ENCODE results near the gene COL5A1.

Gene COL5A1

DNA sequence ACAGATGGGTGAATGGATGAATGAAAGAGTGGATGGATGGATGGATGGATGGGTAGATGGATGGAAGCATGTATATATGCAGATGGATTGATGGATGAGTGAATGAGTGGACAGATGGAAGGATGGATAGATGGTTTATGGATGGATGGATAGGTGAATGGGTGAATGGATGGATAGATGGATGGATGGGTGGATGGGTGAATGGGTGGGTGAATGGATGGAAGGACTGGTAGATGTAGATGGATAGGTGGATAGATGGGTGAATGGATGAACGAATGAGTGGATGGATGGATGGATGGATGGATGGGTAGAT is 85.1 kb downstream of the COL5A1 start:
- TF ChIP-seq, protein P1, sequence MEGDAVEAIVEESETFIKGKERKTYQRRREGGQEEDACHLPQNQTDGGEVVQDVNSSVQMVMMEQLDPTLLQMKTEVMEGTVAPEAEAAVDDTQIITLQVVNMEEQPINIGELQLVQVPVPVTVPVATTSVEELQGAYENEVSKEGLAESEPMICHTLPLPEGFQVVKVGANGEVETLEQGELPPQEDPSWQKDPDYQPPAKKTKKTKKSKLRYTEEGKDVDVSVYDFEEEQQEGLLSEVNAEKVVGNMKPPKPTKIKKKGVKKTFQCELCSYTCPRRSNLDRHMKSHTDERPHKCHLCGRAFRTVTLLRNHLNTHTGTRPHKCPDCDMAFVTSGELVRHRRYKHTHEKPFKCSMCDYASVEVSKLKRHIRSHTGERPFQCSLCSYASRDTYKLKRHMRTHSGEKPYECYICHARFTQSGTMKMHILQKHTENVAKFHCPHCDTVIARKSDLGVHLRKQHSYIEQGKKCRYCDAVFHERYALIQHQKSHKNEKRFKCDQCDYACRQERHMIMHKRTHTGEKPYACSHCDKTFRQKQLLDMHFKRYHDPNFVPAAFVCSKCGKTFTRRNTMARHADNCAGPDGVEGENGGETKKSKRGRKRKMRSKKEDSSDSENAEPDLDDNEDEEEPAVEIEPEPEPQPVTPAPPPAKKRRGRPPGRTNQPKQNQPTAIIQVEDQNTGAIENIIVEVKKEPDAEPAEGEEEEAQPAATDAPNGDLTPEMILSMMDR (IDR thresholded peaks at IDR 0.05; ENCODE audit: low read depth, low read length): no peak
- no peak for TF ChIP-seq EZH2phosphoT487 (IDR thresholded peaks at IDR 0.05; ENCODE audit: low read depth)
- no peak overlapping the region for H2AFZ ChIP-seq (ENCODE audit: low read depth, low read length)
- H3K4me1 ChIP-seq (ENCODE audit: low read length): peaks cover 9% of the 10 kb centered on the region
- H3K4me3 ChIP-seq (ENCODE audit: low read length): no peak overlapping the region
- H3K27me3 ChIP-seq (ENCODE audit: low read depth, low read length): 0 out of 2 replicates have a peak, but pooled peaks cover 3% of the 10 kb centered on the region
- no peak overlapping the region for H3K4me2 ChIP-seq (ENCODE audit: low read length)
- no peak overlapping the region for H3K9ac ChIP-seq (ENCODE audit: low read length)
- no peak overlapping the region for H3K27ac ChIP-seq (ENCODE audit: low read length)
- no peaks in the 10 kb centered on the region for H4K20me1 ChIP-seq (ENCODE audit: insufficient read depth, low read length)
- no peaks in the 10 kb centered on the region for H3K9me3 ChIP-seq (ENCODE audit: insufficient read depth, low read length)
- no peaks in the 10 kb centered on the region for H3K79me2 ChIP-seq (ENCODE audit: low read length)
- no peaks in the 10 kb centered on the region for H3K36me3 ChIP-seq (replicated peaks; ENCODE audit: low read depth, low read length)

DNA sequence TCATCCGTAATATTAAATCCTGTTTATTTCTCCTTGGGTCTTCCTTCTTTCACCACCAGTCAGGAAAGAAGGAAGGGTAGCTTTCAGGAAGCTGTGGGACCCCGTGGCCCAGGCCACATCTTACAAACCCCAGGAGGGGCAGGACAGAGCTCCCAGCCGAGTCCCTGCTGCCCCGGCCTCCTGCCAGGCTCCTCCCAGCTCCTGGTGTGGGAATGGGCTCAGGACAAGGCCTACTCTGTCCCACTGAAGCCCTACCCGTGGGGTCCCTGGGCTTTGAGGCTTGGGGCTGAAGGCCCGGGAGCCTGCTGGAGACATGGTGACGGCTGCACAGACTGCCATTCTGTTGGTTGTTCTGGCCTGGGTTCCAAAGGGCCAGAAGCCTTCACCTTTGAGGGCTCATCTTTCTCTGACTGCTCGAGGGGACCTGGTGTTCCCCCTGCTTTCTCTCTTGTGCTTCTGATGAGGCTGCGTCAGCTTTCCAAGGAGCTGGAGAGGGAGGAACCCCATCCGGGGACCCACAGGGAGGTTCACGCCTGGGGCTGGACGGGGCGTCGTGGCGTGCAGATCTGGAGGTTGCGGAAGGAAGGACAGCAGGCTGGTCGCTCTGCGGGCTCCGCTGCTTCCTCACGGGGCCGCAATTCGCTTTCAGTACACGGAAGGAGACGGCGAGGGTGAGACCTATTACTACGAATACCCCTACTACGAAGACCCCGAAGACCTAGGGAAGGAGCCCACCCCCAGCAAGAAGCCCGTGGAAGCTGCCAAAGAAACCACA is 86.6 kb downstream of the COL5A1 start:
- Histone ChIP-seq H2AFZ (ENCODE audit: low read depth, low read length) (no peak overlapping the region), H4K20me1 (ENCODE audit: insufficient read depth, low read length) (no peaks in the 10 kb centered on the region), H3K27me3 (ENCODE audit: low read depth, low read length) (0 out of 2 replicates have a peak, but pooled peaks cover 3% of the 10 kb centered on the region), H3K4me3 (ENCODE audit: low read length) (no peak overlapping the region), H3K36me3 (replicated peaks; ENCODE audit: low read depth, low read length) (no peaks in the 10 kb centered on the region), H3K27ac (ENCODE audit: low read length) (no peak overlapping the region), H3K79me2 (ENCODE audit: low read length) (no peaks in the 10 kb centered on the region), H3K4me2 (ENCODE audit: low read length) (no peak overlapping the region), H3K4me1 (ENCODE audit: low read length) (peaks cover 9% of the 10 kb centered on the region), H3K9me3 (ENCODE audit: insufficient read depth, low read length) (no peaks in the 10 kb centered on the region), H3K9ac (ENCODE audit: low read length) (no peak overlapping the region)
- TF ChIP-seq, protein P1 (IDR thresholded peaks at IDR 0.05; ENCODE audit: low read depth, low read length): no peak
- TF ChIP-seq EZH2phosphoT487 (IDR thresholded peaks at IDR 0.05; ENCODE audit: low read depth): no peak

DNA sequence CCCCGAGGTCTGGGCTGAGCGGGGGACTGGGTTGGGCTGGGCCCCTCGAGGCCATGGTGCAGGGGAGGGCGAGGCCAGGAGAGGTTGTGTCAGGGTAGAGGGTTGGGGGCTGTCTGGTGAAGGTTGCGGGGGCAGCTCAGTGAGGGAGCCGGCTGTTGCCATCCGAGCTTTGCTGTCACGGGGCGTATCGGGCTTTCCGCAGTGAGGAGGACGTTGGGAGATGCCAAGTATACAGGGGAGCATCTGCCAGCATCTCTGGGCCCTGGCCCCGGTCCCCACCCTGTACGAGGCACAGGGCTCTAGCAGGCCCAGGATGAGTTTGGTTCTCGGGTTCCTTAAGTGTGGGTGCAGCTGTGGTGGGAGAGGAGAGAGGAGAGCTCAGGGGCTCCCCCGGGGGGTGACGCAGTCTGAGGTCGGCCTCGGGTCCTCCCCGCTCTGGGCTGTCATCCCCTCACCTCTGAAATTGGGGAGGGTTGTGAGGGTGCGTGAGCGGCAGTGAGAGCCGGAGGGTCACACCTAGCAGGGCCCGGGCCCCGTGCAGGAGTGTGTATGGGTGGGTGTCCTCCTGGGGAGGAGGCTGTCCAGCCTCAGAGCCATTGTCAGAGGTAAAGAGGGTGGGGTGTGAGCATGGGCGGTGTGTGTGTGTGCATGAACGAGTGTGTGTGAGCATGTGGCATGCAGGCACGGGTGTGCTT is 87.3 kb downstream of the COL5A1 start:
- Histone ChIP-seq H3K9ac (ENCODE audit: low read length) (no peak overlapping the region), H3K4me2 (ENCODE audit: low read length) (no peak overlapping the region), H3K36me3 (replicated peaks; ENCODE audit: low read depth, low read length) (no peaks in the 10 kb centered on the region), H3K27ac (ENCODE audit: low read length) (no peak overlapping the region), H3K79me2 (ENCODE audit: low read length) (no peaks in the 10 kb centered on the region), H2AFZ (ENCODE audit: low read depth, low read length) (no peak overlapping the region), H3K4me1 (ENCODE audit: low read length) (peaks cover 9% of the 10 kb centered on the region), H3K27me3 (ENCODE audit: low read depth, low read length) (0 out of 2 replicates have a peak, but pooled peaks cover 3% of the 10 kb centered on the region), H4K20me1 (ENCODE audit: insufficient read depth, low read length) (no peaks in the 10 kb centered on the region), H3K9me3 (ENCODE audit: insufficient read depth, low read length) (no peaks in the 10 kb centered on the region), H3K4me3 (ENCODE audit: low read length) (no peak overlapping the region)
- TF ChIP-seq EZH2phosphoT487 (IDR thresholded peaks at IDR 0.05; ENCODE audit: low read depth): no peak
- TF ChIP-seq, protein P1 (IDR thresholded peaks at IDR 0.05; ENCODE audit: low read depth, low read length): no peak

DNA sequence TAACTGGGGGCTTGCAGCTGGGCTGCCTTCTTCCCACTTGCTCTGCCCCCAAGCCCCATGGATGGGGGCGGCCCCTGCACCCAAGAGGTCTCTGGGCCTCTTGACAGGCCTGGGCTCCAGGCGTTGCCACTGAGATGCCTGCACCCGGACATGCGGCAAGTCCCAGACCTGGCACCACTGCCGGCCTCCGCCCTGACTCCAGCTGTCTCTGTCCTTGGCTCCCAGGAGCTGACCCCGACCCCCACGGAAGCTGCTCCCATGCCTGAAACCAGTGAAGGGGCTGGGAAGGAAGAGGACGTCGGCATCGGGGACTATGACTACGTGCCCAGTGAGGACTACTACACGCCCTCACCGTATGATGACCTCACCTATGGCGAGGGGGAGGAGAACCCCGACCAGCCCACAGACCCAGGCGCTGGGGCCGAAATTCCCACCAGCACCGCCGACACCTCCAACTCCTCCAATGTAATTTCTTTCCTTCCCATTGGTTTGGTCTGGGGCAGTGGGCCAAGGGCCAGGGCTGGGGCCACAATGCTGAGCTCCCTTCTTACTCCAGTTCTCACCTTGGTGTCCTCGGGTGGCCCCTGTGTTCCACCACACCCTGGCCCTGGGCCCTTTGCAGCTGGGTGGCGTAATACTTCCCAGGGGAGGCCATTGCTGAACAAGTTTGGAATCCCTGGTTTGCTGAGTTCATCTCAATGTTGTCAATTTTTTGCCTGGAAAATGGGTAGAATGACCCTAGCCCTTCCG is 88.6 kb downstream of the COL5A1 start:
- Histone ChIP-seq H3K4me1 (ENCODE audit: low read length) (peaks cover 9% of the 10 kb centered on the region), H3K27ac (ENCODE audit: low read length) (no peak overlapping the region), H3K36me3 (replicated peaks; ENCODE audit: low read depth, low read length) (no peaks in the 10 kb centered on the region), H3K9ac (ENCODE audit: low read length) (no peak overlapping the region), H4K20me1 (ENCODE audit: insufficient read depth, low read length) (no peaks in the 10 kb centered on the region), H3K4me2 (ENCODE audit: low read length) (no peak overlapping the region), H2AFZ (ENCODE audit: low read depth, low read length) (no peak overlapping the region), H3K79me2 (ENCODE audit: low read length) (no peaks in the 10 kb centered on the region), H3K4me3 (ENCODE audit: low read length) (no peak overlapping the region), H3K9me3 (ENCODE audit: insufficient read depth, low read length) (no peaks in the 10 kb centered on the region), H3K27me3 (ENCODE audit: low read depth, low read length) (0 out of 2 replicates have a peak, but pooled peaks cover 3% of the 10 kb centered on the region)
- TF ChIP-seq, protein P1 (IDR thresholded peaks at IDR 0.05; ENCODE audit: low read depth, low read length): no peak
- TF ChIP-seq EZH2phosphoT487 (IDR thresholded peaks at IDR 0.05; ENCODE audit: low read depth): no peak
